Tibial artery (tissue), 4 donors: ENCODE results near the gene NRIP3.
"Not testable (repeated sequence)": the region's sequence is repeated elsewhere in the genome, so short reads cannot be mapped to it uniquely, and the experiment has no call there.

ENCODE experiments used
- DNase-seq, 2 donors: peaks; one replicate each; pipeline ENCODE4 v3.0.0-alpha.2; 2019
- H3K27ac ChIP-seq, 2 donors: fragments of 200-600 bp; sonication (generic) in 1 of 2; 1 replicate in 1 of 2; 2 replicates in 1 of 2; pipeline ENCODE4 v1.5.1; 2018 to 2019; ENCODE audit warnings: mild to moderate bottlenecking in 1 of 2
- H3K27me3 ChIP-seq, 2 donors: fragments of 200-600 bp; sonication (generic) in 1 of 2; one replicate each; pipeline versions ENCODE4 v1.5.1 to v1.6.0; 2016 to 2019
- H3K36me3 ChIP-seq, 3 donors: fragments of 200-600 bp; sonication (generic) in 2 of 3; one replicate each; pipeline ENCODE4 v1.5.1; 2016 to 2019; ENCODE audit warnings: mild to moderate bottlenecking in 2 of 3
- H3K4me1 ChIP-seq, 4 donors: fragments of 200-600 bp; sonication (generic) in 2 of 4; 1 replicate in 3 of 4; 2 replicates in 1 of 4; pipeline ENCODE4 v1.5.1; 2016 to 2019
- H3K4me3 ChIP-seq, 2 donors: fragments of 200-600 bp; sonication (generic) in 1 of 2; 1 replicate in 1 of 2; 2 replicates in 1 of 2; pipeline ENCODE4 v1.5.1; 2018 to 2019; ENCODE audit warnings: mild to moderate bottlenecking in 2 of 2
- H3K9me3 ChIP-seq, 3 donors: fragments of 200-600 bp; sonication (generic) in 1 of 3; one replicate each; pipeline ENCODE4 v1.5.1; 2016 to 2019
- intact Hi-C: fragments of 100-400 bp; cut with DNase I; formaldehyde crosslinking; loops from one replicate; pipeline ENCODE4 v1.15.0; 2023; ENCODE audit warnings: low total_unique reads
- TF ChIP-seq, protein P1 (sequence below), 2 experiments: fragments of 200-600 bp in 1 of 2; fragments of 450-650 bp in 1 of 2; IDR thresholded peaks; one replicate each; pipeline ENCODE4 v1.5.1; 2017 to 2019; ENCODE audit warnings: antibody characterized with exemption in 2 of 2, mild to moderate bottlenecking in 1 of 2, moderate library complexity in 1 of 2

NRIP3 gene

DNA sequence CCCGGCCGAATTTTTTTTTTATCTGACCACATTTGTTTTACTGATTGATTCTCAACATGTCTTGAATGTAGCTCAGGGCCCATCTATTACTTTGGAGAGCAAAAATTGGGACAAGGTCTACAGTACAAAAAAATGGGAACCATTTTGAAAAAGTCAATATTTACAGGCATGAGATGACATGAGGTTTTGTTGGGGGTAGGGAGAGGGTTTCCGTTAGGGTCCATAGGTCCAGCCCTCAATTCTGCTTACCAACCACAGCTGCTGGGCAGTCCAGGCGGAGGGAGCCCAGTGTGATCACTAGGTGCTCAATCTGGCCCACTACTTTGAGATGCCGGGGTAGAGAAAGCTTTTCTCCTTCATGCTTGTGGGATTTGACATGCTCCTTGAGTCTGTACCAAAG lies 18.3 kb downstream of the NRIP3 start:
- DNase-seq, result no peak
- TF ChIP-seq, protein P1, sequence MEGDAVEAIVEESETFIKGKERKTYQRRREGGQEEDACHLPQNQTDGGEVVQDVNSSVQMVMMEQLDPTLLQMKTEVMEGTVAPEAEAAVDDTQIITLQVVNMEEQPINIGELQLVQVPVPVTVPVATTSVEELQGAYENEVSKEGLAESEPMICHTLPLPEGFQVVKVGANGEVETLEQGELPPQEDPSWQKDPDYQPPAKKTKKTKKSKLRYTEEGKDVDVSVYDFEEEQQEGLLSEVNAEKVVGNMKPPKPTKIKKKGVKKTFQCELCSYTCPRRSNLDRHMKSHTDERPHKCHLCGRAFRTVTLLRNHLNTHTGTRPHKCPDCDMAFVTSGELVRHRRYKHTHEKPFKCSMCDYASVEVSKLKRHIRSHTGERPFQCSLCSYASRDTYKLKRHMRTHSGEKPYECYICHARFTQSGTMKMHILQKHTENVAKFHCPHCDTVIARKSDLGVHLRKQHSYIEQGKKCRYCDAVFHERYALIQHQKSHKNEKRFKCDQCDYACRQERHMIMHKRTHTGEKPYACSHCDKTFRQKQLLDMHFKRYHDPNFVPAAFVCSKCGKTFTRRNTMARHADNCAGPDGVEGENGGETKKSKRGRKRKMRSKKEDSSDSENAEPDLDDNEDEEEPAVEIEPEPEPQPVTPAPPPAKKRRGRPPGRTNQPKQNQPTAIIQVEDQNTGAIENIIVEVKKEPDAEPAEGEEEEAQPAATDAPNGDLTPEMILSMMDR (IDR thresholded peaks at IDR 0.05), result no peak
- no peaks in the 10 kb centered on the region for H3K36me3 ChIP-seq
- H3K4me3 ChIP-seq, result no peak overlapping the region
- H3K27me3 ChIP-seq, result no peaks in the 10 kb centered on the region
- H3K27ac ChIP-seq, result no peak overlapping the region
- H3K9me3 ChIP-seq, result no peaks in the 10 kb centered on the region
- H3K4me1 ChIP-seq, result peaks cover 0 to 12% (median 6%) of the 10 kb centered on the region in 4 donors
- intact Hi-C loops, result no loop called here

DNA sequence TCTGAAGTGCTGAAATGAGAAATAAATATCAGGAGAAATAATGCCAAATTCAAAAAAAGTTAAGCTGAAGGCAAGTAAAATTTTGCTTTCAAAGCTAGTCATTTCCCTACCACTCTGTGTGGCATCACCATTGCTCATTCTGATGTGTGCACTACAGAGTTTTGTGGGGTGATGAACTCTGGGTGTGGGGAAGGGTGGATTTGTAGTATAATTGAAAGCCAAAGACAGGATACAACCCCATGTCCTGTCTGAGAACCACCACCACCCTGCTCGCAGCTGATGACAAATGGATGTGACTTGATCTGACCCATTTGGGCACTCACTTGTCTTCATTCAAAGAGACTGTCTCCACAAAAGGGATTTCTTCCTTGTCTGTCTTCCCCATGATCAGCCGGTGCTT lies 20.2 kb downstream of the NRIP3 start:
- DNase-seq, result no peak
- Histone ChIP-seq H3K4me3 (no peak overlapping the region), H3K27ac (no peak overlapping the region), H3K9me3 (no peaks in the 10 kb centered on the region), H3K4me1 (no peaks in the 10 kb centered on the region), H3K27me3 (no peaks in the 10 kb centered on the region), H3K36me3 (no peaks in the 10 kb centered on the region)
- intact Hi-C loops, result no loop called here
- TF ChIP-seq, protein P1 (IDR thresholded peaks at IDR 0.05), result no peak

DNA sequence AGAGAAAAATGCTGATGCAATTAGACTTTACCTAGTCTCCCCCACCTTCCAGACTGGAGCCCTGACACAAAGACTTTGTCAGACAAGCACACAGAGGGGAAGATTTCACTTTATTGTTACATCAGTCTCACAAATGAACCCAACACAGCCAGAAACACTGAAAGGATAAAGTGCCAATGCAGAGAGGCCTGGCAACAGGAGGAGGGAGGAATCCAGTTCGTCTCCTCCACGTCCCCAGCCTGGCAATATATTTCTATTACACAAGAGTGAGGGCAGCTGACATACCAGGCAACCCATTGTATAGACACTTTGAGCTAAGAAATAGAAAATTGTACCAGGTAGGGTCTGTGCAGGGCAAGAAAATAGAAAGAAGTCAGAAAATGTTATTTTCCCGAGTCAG lies 23.3 kb downstream of the NRIP3 start:
- Histone ChIP-seq H3K27ac (no peak overlapping the region), H3K4me3 (no peak overlapping the region), H3K27me3 (no peaks in the 10 kb centered on the region), H3K9me3 (no peaks in the 10 kb centered on the region), H3K36me3 (no peaks in the 10 kb centered on the region), H3K4me1 (no peaks in the 10 kb centered on the region)
- TF ChIP-seq, protein P1 (IDR thresholded peaks at IDR 0.05), result no peak
- intact Hi-C loops, result no loop called here
- no peak for DNase-seq

DNA sequence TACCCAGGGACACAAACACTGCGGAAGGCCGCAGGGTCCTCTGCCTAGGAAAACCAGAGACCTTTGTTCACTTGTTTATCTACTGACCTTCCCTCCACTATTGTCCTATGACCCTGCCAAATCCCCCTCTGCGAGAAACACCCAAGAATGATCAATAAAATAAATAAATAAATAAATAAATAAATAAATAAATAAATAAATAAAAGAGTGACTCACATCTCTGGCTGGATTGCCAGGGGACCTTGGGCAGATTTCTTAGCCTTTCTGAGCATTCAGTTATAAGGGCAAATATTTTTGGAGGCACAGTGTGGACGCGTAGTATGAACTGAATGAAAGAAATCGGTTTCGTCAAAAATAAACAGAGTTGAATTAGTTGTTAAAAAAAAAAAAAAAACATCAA lies 24.4 kb downstream of the NRIP3 start:
- H3K36me3 ChIP-seq, H3K4me1 ChIP-seq, H3K27me3 ChIP-seq, H3K9me3 ChIP-seq, DNase-seq, H3K27ac ChIP-seq, intact Hi-C loops, H3K4me3 ChIP-seq: not testable (repeated sequence)

DNA sequence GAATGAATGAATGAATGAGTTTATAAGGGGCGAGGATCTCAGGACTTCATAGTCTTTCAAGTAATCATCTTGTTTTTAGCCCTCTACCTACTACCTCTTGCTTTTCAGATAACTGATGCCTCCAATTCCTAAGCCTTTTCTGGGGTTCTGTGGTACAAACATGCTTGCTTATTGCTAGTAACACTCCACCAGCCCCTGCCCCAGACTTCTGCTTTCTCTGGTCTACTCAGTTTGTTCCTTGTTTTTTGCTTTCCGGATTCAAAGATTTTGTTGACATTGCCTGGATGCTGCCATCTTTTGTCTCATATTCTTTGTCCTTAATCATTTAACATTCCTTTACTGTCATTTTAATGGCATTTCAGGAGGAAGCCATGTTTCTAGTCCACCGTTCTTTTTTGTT lies 30.7 kb downstream of the NRIP3 start:
- intact Hi-C loops, result no loop called here
- DNase-seq, result no peak
- Histone ChIP-seq H3K27ac (no peak overlapping the region), H3K9me3 (no peaks in the 10 kb centered on the region), H3K4me3 (no peak overlapping the region), H3K36me3 (no peaks in the 10 kb centered on the region), H3K27me3 (no peaks in the 10 kb centered on the region), H3K4me1 (no peaks in the 10 kb centered on the region)
- TF ChIP-seq, protein P1 (IDR thresholded peaks at IDR 0.05), result no peak

DNA sequence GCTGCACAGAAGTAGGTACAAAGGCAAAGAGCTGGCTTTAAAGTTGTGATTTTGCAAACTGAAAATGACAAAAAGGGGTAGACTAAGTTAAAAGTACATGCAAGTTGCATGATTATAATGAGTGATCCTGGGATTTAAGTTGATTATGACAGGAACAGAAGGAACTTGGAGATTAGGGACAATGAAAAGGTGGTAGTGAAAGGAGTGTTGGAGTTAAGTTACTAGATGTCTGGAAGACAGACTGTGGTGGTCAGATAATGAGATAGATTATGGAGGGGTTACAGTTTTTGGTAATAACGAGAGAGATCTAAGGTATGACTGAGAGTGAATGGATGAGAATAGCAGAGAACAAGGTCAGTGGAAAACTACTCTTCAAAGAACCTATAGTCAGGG lies 31.9 kb downstream of the NRIP3 start:
- no peak overlapping the region for H3K4me3 ChIP-seq
- H3K36me3 ChIP-seq, result no peaks in the 10 kb centered on the region
- no peaks in the 10 kb centered on the region for H3K4me1 ChIP-seq
- DNase-seq, result no peak
- TF ChIP-seq, protein P1 (IDR thresholded peaks at IDR 0.05), result no peak
- H3K27me3 ChIP-seq, result no peaks in the 10 kb centered on the region
- H3K27ac ChIP-seq, result no peak overlapping the region
- no peaks in the 10 kb centered on the region for H3K9me3 ChIP-seq
- intact Hi-C loops, result no loop called here
